CD4-positive, alpha-beta T cell treated with Interleukin-17A for 1 hour (primary cell): ENCODE measurements around the gene GPRIN2.

Experiments used
- DNase-seq: peaks from one replicate; pipeline ENCODE4 v3.0.0-alpha.2; 2020

The GPRIN2 gene

GRCh38 chr10:46547541-46548497 lies 8.6 kb downstream of the GPRIN2 start:
- no peak for DNase-seq

- DNase-seq, result no peak
Observed at GRCh38 chr10:46546591-46547540, 9.6 kb downstream of the GPRIN2 start.

- no peak for DNase-seq
Observed at GRCh38 chr10:46545861-46546590, 10.4 kb downstream of the GPRIN2 start.

GRCh38 chr10:46544989-46545791 lies 11.3 kb downstream of the GPRIN2 start:
- no peak for DNase-seq

- DNase-seq, result no peak
Observed at GRCh38 chr10:46543466-46544377, 12.7 kb downstream of the GPRIN2 start.

GRCh38 chr10:46542567-46543465 lies 13.6 kb downstream of the GPRIN2 start:
- DNase-seq, result no peak

- no peak for DNase-seq
Observed at GRCh38 chr10:46541735-46542566, 14.5 kb downstream of the GPRIN2 start.

- no peak for DNase-seq
Observed at GRCh38 chr10:46541017-46541661, 15.3 kb downstream of the GPRIN2 start.

- DNase-seq, result no peak
Observed at GRCh38 chr10:46540412-46541016, 15.9 kb downstream of the GPRIN2 start.

GRCh38 chr10:46539596-46540411 lies 16.7 kb downstream of the GPRIN2 start:
- DNase-seq, result no peak

GRCh38 chr10:46538717-46539426 lies 17.6 kb downstream of the GPRIN2 start:
- no peak for DNase-seq

- DNase-seq, result no peak
Observed at GRCh38 chr10:46538155-46538554, 18.3 kb downstream of the GPRIN2 start.

GRCh38 chr10:46537309-46537708 lies 19.1 kb downstream of the GPRIN2 start:
- no peak for DNase-seq

- DNase-seq, result no peak
Observed at GRCh38 chr10:46536781-46537180, 19.7 kb downstream of the GPRIN2 start.

- DNase-seq, result no peak
Observed at GRCh38 chr10:46536171-46536570, 20.3 kb downstream of the GPRIN2 start.
